Tongue (tissue), 2 donors: ENCODE data around the gene ZNF443. TPM values are rescaled to one million over a fixed set of nuclear protein-coding genes. Genes with fewer than 3 reads are reported as not detected.
"Not testable (repeated sequence)": the region's sequence is repeated elsewhere in the genome, so short reads cannot be mapped to it uniquely, and the experiment has no call there.

ENCODE experiments used
- DNase-seq: peaks from one replicate; pipeline ENCODE4 v3.0.0-alpha.2; 2015
- total RNA-seq: library from RNA; depleted of rRNA; stranded (reverse); fragments of >200 nt; gene quantifications from one replicate; pipeline ENCODE4 v1.2.3, GENCODE V29; 2014

The ZNF443 gene
- total RNA-seq, 1 donor from 2014 or later, result 11.1 TPM

DNA sequence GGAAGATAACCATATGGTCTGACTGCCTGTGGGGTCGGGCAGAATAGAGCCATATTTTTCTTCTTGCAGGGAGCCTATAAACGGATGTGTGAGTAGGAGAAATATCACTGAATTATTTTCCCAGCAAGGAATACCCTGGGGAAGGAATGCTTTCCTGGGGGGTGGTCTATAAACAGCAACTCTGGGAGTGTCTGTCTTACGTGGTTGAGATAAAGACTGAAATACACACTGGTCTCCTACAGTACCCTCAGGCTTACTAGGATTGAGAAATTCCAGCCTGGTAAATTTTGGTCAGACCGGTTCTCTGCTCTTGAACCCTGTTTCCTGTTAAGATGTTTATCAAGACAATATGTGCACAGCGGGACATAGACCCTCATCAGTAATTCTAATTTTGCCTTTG is 23.5 kb downstream of the ZNF443 start:
- DNase-seq, result not testable (repeated sequence)

- no peak for DNase-seq
These were observed 28.9 kb downstream of the ZNF443 start for GRCh38 chr19:12411893-12412292.

- DNase-seq, result peak; percentile 97
These were observed 40.0 kb downstream of the ZNF443 start, which contains the start of gene ZNF799 for GRCh38 chr19:12400633-12401502. TSS of gene ZNF799 (minus strand) at chr19:12401271. CDS start at chr19:12401070, 201 bp downstream.

DNA sequence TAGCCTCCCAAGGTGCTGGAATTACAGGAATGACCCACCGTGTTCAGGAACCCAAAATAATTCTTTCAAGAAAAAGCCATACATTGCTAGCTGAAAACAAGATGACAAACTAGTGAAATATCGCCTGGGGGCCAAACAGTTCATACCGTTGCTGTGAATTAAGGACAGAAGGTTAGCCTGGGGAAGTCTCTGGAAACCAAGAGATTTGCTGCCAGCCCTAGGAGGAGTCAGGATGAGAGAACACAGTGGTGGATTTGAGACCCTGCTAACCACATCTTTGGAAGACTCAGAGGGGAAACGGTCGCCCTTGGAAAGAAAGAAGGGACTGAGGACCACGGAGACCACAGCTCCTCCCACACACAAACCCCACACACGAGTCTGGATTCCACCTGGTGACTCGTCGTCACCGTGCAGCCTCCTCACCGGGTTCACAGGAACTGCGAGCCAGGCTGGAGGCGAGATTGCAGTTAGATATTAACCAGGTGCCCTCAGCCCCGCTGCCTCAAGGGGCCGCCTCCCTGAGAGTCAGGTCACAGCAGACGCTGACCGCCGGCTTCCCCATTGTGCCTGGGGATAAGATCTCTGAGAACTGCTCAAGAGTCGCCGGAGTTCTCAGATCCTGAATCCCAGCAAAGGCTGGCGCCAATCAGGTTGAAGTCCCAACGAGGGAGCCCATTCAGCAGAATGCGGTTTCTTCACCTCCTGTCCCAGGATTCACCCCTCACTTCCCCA is 40.8 kb downstream of the ZNF443 start:
- peak; percentile 30 for DNase-seq

DNA sequence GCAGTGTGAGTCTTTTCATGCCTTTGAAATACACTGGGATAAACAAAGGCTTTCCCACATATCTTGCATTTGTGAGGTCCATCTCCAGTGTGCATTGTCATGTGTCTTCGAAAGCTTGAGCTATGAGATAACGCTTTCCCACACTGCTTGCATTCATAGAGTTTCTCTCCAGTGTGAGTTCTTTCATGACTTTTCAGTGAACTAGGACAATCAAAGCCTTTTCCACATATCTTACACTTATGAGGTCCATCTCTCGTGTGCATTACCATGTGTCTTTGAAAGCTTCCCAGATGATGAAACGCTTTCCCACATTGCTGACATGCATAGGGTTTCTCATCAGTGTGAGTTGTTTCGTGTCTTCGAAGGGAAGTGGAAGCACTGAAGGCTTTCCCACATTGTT is 49.7 kb downstream of the ZNF443 start:
- not testable (repeated sequence) for DNase-seq

DNA sequence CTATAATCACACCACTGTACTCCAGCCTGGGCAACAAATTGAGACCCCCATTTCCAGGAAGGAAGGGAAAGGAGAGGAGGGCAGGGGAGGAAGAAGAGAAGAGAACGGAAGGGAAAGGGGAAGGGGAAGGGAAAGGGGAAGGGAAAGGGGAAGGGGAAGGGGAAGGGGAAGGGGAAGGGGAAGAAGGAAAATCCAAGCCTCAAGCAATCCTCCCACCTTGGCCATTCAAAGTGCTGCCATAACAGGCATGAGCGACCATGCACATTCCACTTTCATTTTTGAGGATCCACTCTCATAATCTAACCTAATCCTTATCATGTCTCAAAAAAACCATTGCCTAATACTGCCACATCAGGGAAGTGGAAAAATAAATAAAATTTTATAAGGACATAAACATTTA is 54.5 kb downstream of the ZNF443 start:
- not testable (repeated sequence) for DNase-seq

- DNase-seq, result no peak
These were observed 60.4 kb downstream of the ZNF443 start for GRCh38 chr19:12380444-12380737.

DNA sequence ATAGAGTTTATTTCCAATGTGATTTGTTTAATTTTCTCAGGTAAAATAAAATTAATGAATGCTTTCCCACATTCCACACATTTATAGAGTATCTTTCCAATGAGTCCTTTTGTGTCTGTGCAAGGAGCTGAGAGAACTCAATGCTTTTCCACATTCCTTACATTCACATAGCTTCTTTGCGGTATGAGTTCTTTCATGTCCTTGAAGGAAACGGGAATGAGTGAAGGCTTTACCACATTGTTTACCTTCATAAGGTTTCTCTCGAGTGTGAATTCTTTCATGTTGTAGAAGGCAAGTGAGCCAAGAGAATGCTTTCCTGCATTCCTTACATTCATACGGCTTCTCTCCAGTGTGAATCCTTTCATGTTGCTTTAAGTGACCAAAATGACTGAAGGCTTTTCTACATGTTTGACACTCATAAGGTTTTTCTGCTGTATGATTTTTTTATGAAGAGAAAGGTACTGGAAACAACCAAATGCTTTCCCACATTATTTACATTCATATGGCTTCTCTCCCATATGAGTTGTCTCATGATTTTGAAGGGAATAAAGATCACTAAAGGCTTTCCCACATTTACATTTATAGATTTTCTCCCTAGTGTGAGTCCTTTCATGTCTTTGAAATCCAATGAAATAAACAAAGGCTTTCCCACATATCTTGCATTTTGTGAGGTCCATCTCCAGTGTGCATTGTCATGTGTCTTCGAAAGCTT is 60.9 kb downstream of the ZNF443 start:
- DNase-seq, result no peak

Other genes starting within 250 kb of the ZNF443 start
- gene ZNF44, start 146.1 kb downstream of the ZNF443 start, total RNA-seq, result 22.1 TPM
- 5.1 TPM for gene ZNF563, start 107.4 kb downstream of the ZNF443 start, total RNA-seq
- gene ZNF442, start 75.3 kb downstream of the ZNF443 start, total RNA-seq, result 7.0 TPM
- 10.5 TPM for gene ZNF799, start 39.8 kb downstream of the ZNF443 start, total RNA-seq
- gene ZNF709, start 43.8 kb upstream of the ZNF443 start, total RNA-seq, result 7.0 TPM
- gene ZNF564, start 110.5 kb upstream of the ZNF443 start, total RNA-seq, result 13.2 TPM
- gene ZNF490, start 169.8 kb upstream of the ZNF443 start, total RNA-seq, result 6.1 TPM
- gene ZNF791, start 169.9 kb upstream of the ZNF443 start, total RNA-seq, result 26.3 TPM
- 44.5 TPM for gene MAN2B1, start 225.7 kb upstream of the ZNF443 start, total RNA-seq
- 7.2 TPM for gene WDR83, start 225.8 kb upstream of the ZNF443 start, total RNA-seq
- gene DHPS, start 240.9 kb upstream of the ZNF443 start, total RNA-seq, result 64.5 TPM
- not detected for gene GNG14, start 247.0 kb upstream of the ZNF443 start, total RNA-seq